ENCODE results near the gene TMEM41B.

The TMEM41B gene

DNA sequence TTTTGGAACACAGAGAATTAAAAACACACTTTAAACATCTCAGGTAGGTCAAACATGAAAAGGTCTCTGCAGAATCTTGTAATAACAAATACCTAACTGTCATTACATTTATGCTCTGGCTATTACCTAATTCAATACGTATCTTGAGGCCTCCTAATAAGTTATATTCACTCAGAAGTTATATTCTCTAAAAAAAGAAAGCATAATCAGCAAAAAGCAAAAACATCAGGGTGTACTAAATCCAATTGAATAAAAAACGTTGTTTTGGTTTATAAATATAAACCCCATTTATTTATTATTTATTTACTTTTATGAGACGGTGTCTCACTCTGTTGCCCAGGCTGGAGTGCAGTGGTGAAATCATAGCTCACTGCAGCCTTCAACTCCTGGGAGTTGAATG lies 10.2 kb downstream of the TMEM41B start:
- Histone ChIP-seq H3K4me1 (ENCODE audit: low read depth, poor library complexity, severe bottlenecking) (no peaks in the 10 kb centered on the region), H2AFZ (ENCODE audit: low read depth) (no peak overlapping the region), H3K36me3 (ENCODE audit: insufficient read depth) (no peaks in the 10 kb centered on the region), H3K9ac (no peak overlapping the region), H3K4me3 (IDR thresholded peaks at IDR 0.05; ENCODE audit: insufficient read depth, low read depth, low read length) (no peak overlapping the region), H3K4me2 (no peak overlapping the region), H3K79me2 (ENCODE audit: insufficient read depth, low read depth) (peaks cover 36% of the 10 kb centered on the region), H4K20me1 (ENCODE audit: insufficient read depth) (no peaks in the 10 kb centered on the region), H3K27ac (no peak overlapping the region), H3K27me3 (ENCODE audit: insufficient read depth, low read depth) (no peaks in the 10 kb centered on the region)
- TF ChIP-seq, protein P1, sequence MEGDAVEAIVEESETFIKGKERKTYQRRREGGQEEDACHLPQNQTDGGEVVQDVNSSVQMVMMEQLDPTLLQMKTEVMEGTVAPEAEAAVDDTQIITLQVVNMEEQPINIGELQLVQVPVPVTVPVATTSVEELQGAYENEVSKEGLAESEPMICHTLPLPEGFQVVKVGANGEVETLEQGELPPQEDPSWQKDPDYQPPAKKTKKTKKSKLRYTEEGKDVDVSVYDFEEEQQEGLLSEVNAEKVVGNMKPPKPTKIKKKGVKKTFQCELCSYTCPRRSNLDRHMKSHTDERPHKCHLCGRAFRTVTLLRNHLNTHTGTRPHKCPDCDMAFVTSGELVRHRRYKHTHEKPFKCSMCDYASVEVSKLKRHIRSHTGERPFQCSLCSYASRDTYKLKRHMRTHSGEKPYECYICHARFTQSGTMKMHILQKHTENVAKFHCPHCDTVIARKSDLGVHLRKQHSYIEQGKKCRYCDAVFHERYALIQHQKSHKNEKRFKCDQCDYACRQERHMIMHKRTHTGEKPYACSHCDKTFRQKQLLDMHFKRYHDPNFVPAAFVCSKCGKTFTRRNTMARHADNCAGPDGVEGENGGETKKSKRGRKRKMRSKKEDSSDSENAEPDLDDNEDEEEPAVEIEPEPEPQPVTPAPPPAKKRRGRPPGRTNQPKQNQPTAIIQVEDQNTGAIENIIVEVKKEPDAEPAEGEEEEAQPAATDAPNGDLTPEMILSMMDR (conservative IDR thresholded peaks at IDR 0.05; ENCODE audit: low read depth, low read length), result no peak

DNA sequence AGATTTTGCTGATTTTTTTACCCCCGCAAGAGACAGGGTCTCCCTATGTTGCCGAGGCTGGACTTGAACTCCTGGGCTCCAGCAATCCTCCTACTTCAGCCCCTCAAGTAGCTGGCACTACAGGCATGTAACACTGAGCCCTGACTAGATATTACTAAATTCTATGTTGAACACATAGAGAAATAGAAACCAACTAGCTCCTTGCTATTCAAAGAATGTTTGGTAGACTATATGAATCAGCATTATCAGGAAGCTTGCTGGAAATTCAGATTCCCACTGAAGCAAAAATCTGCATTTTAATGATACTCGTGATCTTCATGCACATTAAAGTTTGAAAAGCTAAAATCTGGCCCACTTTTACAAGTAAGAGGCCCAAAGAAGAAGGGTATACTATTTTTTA lies 11.9 kb downstream of the TMEM41B start:
- no peaks in the 10 kb centered on the region for H4K20me1 ChIP-seq (ENCODE audit: insufficient read depth)
- H3K9ac ChIP-seq, result no peak overlapping the region
- TF ChIP-seq, protein P1 (conservative IDR thresholded peaks at IDR 0.05; ENCODE audit: low read depth, low read length), result no peak
- no peaks in the 10 kb centered on the region for H3K27me3 ChIP-seq (ENCODE audit: insufficient read depth, low read depth)
- no peak overlapping the region for H3K27ac ChIP-seq
- no peak overlapping the region for H3K4me3 ChIP-seq (IDR thresholded peaks at IDR 0.05; ENCODE audit: insufficient read depth, low read depth, low read length)
- no peak overlapping the region for H2AFZ ChIP-seq (ENCODE audit: low read depth)
- H3K4me1 ChIP-seq (ENCODE audit: low read depth, poor library complexity, severe bottlenecking), result no peaks in the 10 kb centered on the region
- peaks cover 22% of the 10 kb centered on the region; the same call in 1 of the 2 replicates for H3K79me2 ChIP-seq (ENCODE audit: insufficient read depth, low read depth)
- no peak overlapping the region for H3K4me2 ChIP-seq
- H3K36me3 ChIP-seq (ENCODE audit: insufficient read depth), result no peaks in the 10 kb centered on the region

DNA sequence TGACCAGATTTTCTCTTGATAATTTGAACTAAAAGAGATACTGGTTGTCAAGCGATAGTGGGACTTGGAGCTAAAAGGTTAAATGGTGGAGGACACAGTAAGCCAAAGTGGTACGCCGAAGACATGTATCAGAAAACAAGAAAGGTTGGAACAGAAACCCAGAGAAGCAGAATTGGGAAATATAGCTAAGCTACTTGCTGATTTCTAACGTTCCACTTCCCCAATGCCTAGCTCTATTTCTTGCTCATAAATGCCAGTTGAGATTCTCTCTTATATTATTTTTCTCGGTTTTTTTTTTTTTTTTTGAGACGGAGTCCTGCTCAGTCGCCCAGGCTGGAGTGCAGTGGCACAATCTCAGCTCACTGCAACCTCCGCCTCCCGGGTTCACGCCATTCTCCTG lies 12.7 kb downstream of the TMEM41B start:
- Histone ChIP-seq H3K4me2 (no peak overlapping the region), H3K9ac (no peak overlapping the region), H4K20me1 (ENCODE audit: insufficient read depth) (no peaks in the 10 kb centered on the region), H3K79me2 (ENCODE audit: insufficient read depth, low read depth) (peaks cover 15% of the 10 kb centered on the region; the same call in 1 of the 2 replicates), H3K36me3 (ENCODE audit: insufficient read depth) (no peaks in the 10 kb centered on the region), H3K27me3 (ENCODE audit: insufficient read depth, low read depth) (no peaks in the 10 kb centered on the region), H2AFZ (ENCODE audit: low read depth) (no peak overlapping the region), H3K4me3 (IDR thresholded peaks at IDR 0.05; ENCODE audit: insufficient read depth, low read depth, low read length) (no peak overlapping the region), H3K27ac (no peak overlapping the region), H3K4me1 (ENCODE audit: low read depth, poor library complexity, severe bottlenecking) (no peaks in the 10 kb centered on the region)
- TF ChIP-seq, protein P1 (conservative IDR thresholded peaks at IDR 0.05; ENCODE audit: low read depth, low read length), result no peak

DNA sequence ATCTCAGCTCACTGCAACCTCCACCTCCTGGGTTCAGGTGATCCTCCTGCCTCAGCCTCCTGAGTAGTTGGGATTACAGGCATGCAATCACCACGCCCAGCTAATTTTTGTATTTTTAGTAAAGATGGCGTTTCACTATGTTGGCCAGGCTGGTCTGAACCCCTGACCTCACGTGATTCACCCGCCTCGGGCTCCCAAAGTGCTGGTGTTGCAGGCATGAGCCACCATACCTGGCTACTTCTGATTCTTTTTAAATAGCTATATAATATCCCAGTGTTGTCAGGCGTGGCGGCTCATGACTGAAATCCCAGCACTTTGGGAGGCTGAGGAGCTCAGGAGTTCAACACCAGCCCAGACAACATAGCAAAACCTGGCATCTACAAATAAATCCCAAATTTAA lies 20.7 kb downstream of the TMEM41B start:
- no peaks in the 10 kb centered on the region for H3K36me3 ChIP-seq (ENCODE audit: insufficient read depth)
- no peaks in the 10 kb centered on the region for H4K20me1 ChIP-seq (ENCODE audit: insufficient read depth)
- H3K4me2 ChIP-seq, result no peak overlapping the region
- TF ChIP-seq, protein P1 (conservative IDR thresholded peaks at IDR 0.05; ENCODE audit: low read depth, low read length), result no peak
- no peak overlapping the region for H3K9ac ChIP-seq
- no peak overlapping the region for H2AFZ ChIP-seq (ENCODE audit: low read depth)
- H3K4me1 ChIP-seq (ENCODE audit: low read depth, poor library complexity, severe bottlenecking), result no peaks in the 10 kb centered on the region
- H3K27ac ChIP-seq, result no peak overlapping the region
- H3K27me3 ChIP-seq (ENCODE audit: insufficient read depth, low read depth), result no peaks in the 10 kb centered on the region
- no peak overlapping the region for H3K4me3 ChIP-seq (IDR thresholded peaks at IDR 0.05; ENCODE audit: insufficient read depth, low read depth, low read length)
- H3K79me2 ChIP-seq (ENCODE audit: insufficient read depth, low read depth), result no peaks in the 10 kb centered on the region
